Inferior parietal cortex (tissue), 1 donor: ENCODE measurements around the gene PAK1.
"Not testable (repeated sequence)": the region's sequence is repeated elsewhere in the genome, so short reads cannot be mapped to it uniquely, and the experiment has no call there.

ENCODE experiments used
- DNase-seq: peaks from one replicate; pipeline ENCODE4 v3.0.0-alpha.2; 2016; ENCODE audit errors: extremely low spot score

Gene PAK1

GRCh38 chr11:77473801-77474683, at the start of gene PAK1:
Gene PAK1, minus strand, starts transcription at chr11:77474094. Its CDS starts 81,574 bp downstream, at chr11:77392520.
- DNase-seq: peak; percentile 83

DNA sequence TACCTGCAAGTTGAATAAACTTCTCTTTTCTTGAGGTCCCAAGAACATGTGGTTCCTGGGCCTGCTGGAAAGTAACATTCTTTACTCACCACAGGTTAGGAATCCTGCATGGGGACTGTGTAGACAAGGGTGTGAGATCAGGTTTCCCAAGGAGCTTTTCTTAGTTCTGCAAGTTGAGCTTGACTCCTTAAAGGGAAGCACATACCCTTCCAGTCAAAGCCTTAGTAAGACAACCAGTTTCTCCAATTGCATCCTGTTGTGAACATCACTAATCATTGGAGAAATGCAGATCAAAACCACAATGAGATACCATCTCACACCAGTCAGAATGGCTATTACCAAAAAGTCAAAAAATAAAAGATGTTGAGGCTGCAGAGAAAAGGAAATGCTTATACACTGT, 48.3 kb upstream of the PAK1 start:
- DNase-seq: no peak

GRCh38 chr11:77519847-77520246, 46.0 kb upstream of the PAK1 start:
- no peak for DNase-seq

DNA sequence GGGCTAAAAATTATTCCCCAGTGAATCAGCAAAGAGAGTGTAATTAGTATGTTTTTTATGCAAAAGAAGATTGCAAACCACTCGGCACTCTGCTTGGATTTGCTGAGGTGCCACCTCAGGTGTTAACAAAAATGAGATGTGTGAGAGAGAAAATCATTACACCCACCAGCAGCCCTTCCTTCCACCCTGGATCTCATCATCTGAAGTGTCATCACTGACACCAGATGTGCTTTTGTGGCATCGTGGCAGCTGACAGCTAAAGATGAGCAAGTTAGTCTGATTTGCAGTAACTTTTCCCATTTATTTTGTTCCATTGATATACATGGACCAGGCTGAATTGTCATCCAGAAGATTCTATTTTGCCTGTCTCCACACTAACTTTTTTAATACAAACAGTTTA, 44.6 kb upstream of the PAK1 start:
- no peak for DNase-seq

- DNase-seq: no peak
Measured at GRCh38 chr11:77517753-77518152, 43.9 kb upstream of the PAK1 start.

DNA sequence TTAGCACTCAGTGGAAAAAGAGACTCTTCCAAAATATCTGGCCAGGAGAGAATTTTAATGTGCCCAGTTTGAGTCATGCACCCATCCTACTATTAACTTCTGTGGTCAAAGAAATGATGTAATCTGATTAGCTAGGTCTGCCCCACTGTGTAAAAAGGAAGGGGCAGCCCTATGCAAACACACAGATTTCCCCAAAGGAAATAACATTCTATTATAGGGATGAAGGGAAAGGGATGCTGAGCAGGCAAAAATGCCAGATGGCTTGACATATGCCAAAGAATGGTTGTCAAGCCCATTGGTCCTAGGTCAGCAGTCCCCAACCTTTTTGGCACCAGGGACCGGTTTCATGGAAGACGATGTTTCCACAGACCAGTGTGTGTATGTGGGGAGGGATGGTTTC, 43.3 kb upstream of the PAK1 start:
- no peak for DNase-seq

DNA sequence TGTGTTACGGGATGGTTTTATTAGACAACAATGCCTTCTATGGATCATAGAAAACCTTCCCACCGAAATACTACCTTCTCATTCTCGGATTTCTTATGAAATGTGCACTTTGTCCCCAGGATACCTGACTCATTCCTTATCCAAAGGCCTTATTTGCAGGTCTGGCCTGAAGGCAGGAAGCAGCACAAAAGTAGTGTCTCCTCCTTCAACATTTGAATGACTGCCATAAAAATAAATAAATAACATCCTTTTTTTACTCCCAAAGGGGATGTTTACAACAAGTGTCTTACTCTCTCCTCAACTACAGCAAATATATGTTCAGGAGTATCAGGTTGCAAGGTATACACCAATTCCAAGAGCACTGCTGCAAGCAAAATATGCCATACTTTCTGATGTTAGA, 41.6 kb upstream of the PAK1 start:
- DNase-seq: no peak

DNA sequence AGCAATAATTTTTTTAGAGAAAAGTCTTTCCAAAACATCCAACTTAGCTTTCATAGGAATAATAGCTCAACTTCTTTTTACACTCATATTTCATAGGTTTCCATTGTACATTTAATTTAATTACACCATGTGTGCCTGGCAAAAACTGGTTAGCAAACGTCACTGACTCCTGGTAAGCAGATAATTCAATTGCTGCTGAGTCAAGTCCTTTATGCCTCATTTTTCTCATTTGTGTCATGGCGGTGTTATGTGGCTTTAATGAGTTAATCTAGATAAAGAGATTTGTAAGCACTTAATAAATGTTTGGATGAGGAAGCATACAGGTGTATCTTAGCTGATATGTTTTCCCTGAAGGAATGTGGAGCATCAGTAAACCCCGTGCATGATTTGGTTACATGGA, 41.2 kb upstream of the PAK1 start:
- no peak for DNase-seq

DNA sequence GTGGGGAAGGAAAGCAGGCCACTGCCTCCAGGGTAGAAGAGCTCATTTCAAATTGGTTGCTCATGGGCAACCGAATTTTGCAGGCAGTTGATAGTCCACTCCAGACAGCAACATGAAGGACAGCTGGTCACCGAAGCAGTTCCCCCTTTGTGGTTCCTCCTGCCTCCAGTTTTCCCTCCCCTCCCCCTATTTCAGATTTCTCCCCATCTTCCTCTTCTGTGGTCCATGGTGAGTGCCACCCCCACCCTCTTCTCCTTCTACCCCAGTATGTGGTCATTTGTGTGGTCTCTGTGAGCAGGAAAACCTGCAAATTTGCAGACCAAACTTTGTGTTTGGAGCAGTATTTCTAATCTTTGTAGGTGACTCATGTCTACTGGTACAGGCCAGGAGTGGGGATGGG, 38.2 kb upstream of the PAK1 start:
- no peak for DNase-seq

DNA sequence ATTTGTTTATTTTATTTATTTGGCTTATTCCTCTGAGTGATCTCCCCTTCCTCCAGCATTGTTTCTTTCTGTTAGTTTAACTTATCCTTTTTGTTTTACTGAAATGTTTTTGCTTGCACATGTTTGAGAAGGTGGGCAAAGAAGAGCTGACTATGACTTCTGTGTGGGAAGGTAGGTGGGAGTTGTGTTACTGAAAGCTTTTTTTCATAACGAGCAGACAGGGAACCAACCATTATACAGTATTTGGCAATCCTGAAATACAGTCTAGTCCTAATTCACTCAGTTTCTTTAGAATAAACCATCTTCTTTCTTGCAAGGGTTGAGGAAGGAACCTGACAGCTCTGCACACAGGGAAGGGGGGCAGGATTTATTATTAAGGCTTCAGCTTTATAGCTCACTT, 37.0 kb upstream of the PAK1 start:
- DNase-seq: no peak

DNA sequence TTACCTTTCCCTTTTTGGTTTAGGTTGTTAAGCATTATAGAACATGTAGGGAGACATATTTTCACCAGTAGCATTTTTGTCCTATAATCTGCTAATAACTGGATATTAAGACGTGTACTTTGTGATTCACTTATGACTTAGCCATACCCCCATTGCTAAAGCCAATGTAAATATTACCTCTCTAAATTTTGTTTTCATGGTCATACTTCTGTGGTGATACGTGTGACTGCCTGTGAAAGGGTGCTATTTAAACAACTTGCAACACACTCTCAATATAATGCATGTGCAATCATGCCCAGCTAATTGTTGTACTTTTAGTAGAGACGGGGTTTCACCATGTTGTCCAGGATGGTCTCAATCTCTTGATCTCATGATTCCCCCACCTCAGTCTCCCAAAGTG, 36.2 kb upstream of the PAK1 start:
- DNase-seq: no peak

DNA sequence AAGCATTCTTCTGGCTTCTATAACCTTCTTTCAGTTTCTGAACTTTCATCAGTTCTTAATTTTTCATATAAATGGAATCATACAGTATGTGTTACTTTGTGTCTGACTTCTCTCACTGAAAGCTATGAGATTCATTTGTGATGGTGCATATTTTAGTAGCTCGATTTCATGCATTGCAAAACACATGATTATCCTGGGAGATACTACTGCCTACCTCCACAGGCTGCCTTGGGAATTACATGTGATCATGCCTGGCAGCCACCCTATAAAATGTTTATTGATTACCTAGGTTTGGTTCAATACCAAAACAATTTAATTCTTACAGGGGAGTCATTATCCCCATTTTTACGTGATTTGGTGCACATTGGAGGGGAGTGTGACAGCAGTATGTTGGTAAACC, 34.1 kb upstream of the PAK1 start:
- DNase-seq: no peak

GRCh38 chr11:77506857-77507256, 33.0 kb upstream of the PAK1 start:
- DNase-seq: no peak

DNA sequence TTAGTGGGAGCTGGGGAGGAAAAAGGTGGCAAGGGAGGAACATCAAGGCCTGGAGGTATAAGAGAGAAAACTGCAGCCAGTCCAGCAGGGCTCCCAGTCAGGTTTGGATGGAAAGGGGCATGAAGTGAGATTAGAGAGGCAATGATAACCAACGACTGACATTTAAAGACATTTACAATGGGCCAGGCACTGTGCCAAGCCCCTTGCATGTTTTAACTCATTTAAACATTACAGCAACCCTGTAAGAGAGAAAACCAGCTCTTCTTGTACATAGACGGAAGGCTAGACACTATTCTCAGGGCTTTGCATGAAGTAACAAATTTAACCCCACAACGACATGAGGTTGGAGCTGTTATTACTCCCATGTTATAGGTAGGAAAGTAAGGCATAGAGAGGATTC, 32.1 kb upstream of the PAK1 start:
- DNase-seq: no peak

- no peak for DNase-seq
Measured at GRCh38 chr11:77503006-77503405, 29.1 kb upstream of the PAK1 start.

DNA sequence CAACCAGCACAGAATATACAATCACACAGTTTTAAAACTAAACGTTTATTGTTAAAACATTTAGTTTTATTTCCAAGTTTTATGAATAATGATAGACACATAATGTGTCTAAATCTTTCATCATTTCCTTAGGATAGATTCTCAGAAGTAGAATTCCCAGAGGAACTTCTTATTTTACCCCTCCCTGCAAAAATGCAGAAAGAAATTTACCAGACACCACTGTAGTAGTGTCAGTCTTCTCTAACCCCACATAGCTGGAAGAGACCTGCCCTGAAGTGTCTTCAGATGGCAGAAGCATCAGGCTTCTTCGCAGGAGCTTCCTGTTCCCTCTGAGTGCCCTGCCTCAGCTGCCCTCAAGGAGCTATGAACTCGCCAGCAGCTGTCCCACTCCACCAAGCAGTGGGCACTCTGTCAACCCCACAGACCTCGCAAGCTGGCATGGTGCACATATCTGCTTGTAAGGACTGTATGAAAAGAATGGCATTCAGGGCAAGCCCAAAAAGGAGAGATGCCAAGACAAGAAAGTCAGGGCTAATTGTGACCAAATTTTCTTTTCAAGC, 28.5 kb upstream of the PAK1 start:
- DNase-seq: no peak

- DNase-seq: no peak
Measured at GRCh38 chr11:77501758-77502157, 27.9 kb upstream of the PAK1 start.

- DNase-seq: no peak
Measured at GRCh38 chr11:77497368-77497767, 23.5 kb upstream of the PAK1 start.

DNA sequence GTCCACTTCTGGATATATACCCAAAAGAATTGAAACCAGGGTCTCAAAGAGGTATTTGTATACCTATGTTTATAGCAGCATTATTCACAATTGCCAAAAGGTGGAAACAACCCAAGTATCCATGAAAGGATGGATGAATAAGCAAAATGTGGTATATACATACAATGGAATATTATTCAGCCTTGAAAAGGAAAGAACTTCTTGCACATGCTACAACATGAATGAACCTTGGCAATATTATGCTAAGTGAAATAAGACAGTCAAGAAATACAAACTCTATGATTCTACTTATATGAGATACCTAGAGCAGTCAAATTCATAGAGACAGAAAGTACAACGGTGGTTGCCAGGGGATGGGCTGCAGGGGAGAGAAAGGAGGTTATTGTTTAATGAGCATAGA, 21.6 kb upstream of the PAK1 start:
- no peak for DNase-seq

DNA sequence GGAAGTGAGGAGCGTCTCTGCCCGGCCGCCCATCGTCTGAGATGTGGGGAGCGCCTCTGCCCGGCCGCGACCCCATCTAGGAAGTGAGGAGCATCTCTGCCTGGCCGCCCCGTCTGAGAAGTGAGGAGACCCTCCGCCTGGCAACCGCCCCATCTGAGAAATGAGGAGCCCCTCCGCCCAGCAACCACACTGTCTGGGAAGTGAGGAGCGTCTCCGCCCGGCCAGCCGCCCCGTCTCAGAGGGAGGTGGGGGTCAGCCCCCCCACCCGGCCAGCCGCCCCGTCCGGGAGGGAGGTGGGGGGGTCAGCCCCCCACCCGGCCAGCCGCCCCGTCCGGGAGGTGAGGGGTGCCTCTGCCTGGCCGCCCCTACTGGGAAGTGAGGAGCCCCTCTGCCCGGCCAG, 16.1 kb upstream of the PAK1 start:
- DNase-seq: not testable (repeated sequence)

- DNase-seq: no peak
Measured at GRCh38 chr11:77487790-77488189, 13.9 kb upstream of the PAK1 start.

DNA sequence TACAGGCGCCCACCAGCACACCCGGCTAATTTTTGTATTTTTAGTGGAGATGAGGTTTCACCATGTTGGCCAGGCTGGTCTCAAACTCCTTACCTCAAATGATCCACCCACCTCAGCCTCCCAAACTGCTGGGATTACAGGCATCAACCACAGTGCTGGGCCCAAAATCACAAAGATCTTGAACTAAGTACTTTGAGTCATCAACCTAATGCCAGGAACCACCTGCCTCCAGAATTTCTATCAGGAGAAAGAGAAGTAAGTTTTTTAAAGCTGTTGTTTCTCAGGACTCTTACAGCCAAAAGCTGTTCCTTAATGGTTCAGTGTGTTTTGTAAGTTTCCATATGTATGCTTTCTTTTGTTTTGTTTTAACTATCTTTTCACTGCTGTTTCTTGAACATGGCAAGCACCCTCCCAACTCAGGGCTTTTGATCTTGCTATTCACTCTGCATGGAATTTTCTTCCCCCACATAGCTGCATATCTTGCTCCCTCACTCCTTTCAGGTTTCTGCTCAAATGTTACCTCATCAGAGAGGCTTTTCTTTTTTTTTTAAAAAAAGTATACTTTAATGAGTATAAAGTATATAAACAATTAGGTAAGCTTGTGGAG, 6.0 kb upstream of the PAK1 start:
- no peak for DNase-seq

- no peak for DNase-seq
Measured at GRCh38 chr11:77475206-77475605, 1.3 kb upstream of the PAK1 start.
